NCI-H2107 (cell line): ENCODE data around the gene DOCK7.
"Not testable (repeated sequence)": the region's sequence is repeated elsewhere in the genome, so short reads cannot be mapped to it uniquely, and the experiment has no call there.

Source experiments
- DNase-seq: peaks from one replicate; lab custom pipeline; 2025; lab: John Stamatoyannopoulos, UW

Gene DOCK7

GRCh38 chr1:62528015-62528414 lies 160.2 kb downstream of the DOCK7 start:
- no peak for DNase-seq

- not testable (repeated sequence) for DNase-seq
These were observed 160.8 kb downstream of the DOCK7 start for GRCh38 chr1:62527346-62527745.

- DNase-seq = no peak
These were observed 164.3 kb downstream of the DOCK7 start for GRCh38 chr1:62523860-62524259.

GRCh38 chr1:62516600-62516999 lies 171.6 kb downstream of the DOCK7 start:
- DNase-seq = no peak

GRCh38 chr1:62514746-62515423 lies 173.3 kb downstream of the DOCK7 start:
- DNase-seq = no peak

- no peak for DNase-seq
These were observed 175.2 kb downstream of the DOCK7 start for GRCh38 chr1:62513013-62513412.

- no peak for DNase-seq
These were observed 179.2 kb downstream of the DOCK7 start for GRCh38 chr1:62509028-62509427.

GRCh38 chr1:62508187-62508758 lies 179.9 kb downstream of the DOCK7 start:
- no peak for DNase-seq

GRCh38 chr1:62500210-62500609 lies 188.0 kb downstream of the DOCK7 start:
- no peak for DNase-seq

- DNase-seq = no peak
These were observed 194.0 kb downstream of the DOCK7 start for GRCh38 chr1:62494137-62494536.

- no peak for DNase-seq
These were observed 194.5 kb downstream of the DOCK7 start for GRCh38 chr1:62493656-62494055.

- no peak for DNase-seq
These were observed 195.7 kb downstream of the DOCK7 start for GRCh38 chr1:62492521-62492920.

- DNase-seq = no peak
These were observed 200.2 kb downstream of the DOCK7 start for GRCh38 chr1:62487956-62488355.

GRCh38 chr1:62484824-62485468 lies 203.2 kb downstream of the DOCK7 start:
- no peak for DNase-seq

GRCh38 chr1:62481681-62482080 lies 206.5 kb downstream of the DOCK7 start:
- no peak for DNase-seq

- DNase-seq = no peak
These were observed 211.5 kb downstream of the DOCK7 start for GRCh38 chr1:62476525-62477219.

GRCh38 chr1:62467092-62467491 lies 221.1 kb downstream of the DOCK7 start:
- DNase-seq = no peak

- no peak for DNase-seq
These were observed 225.8 kb downstream of the DOCK7 start for GRCh38 chr1:62462370-62462769.

- no peak for DNase-seq
These were observed 230.2 kb downstream of the DOCK7 start for GRCh38 chr1:62457955-62458354.

- no peak for DNase-seq
These were observed 235.2 kb downstream of the DOCK7 start for GRCh38 chr1:62452951-62453350.

- no peak for DNase-seq
These were observed 237.9 kb downstream of the DOCK7 start for GRCh38 chr1:62450301-62450700.

- DNase-seq = no peak
These were observed 239.8 kb downstream of the DOCK7 start for GRCh38 chr1:62448221-62448933.
